GM23338 (cell line): ENCODE data around the gene UCHL1. TPM values are rescaled to one million over a fixed set of nuclear protein-coding genes. Genes with fewer than 3 reads are reported as not detected.

Experiments
- ATAC-seq: fragments of 200-7000 bp; cut with Tn5 transposase; 3 replicates; pipeline ENCODE4 v1.9.1; 2020
- DNase-seq: peaks from one replicate; pipeline ENCODE4 v3.0.0-alpha.2; 2015; ENCODE audit warnings: low spot score
- H2AFZ ChIP-seq: fragments of 200-600 bp; sonication (generic); 2 replicates; pipeline ENCODE4 v1.8.0; 2016; ENCODE audit warnings: antibody characterized with exemption, mild to moderate bottlenecking, moderate library complexity
- H3F3A ChIP-seq: fragments of 200-600 bp; sonication (generic); replicated peaks from 2 replicates; pipeline ENCODE4 v1.8.0; 2017; ENCODE audit warnings: antibody characterized with exemption, mixed run types, low read depth
- H3K27ac ChIP-seq: fragments of 200-600 bp; sonication (generic); 2 replicates; pipeline ENCODE4 v1.6.1; 2016; ENCODE audit warnings: low read depth
- H3K27me3 ChIP-seq: fragments of 200-600 bp; sonication (generic); 2 replicates; pipeline ENCODE4 v1.8.0; 2016; ENCODE audit warnings: mild to moderate bottlenecking, mixed run types, moderate library complexity; ENCODE audit not compliant: insufficient read depth
- H3K36me3 ChIP-seq: fragments of 200-600 bp; sonication (generic); 2 replicates; pipeline ENCODE4 v1.8.0; 2016; ENCODE audit warnings: mild to moderate bottlenecking; ENCODE audit not compliant: insufficient read depth
- H3K4me1 ChIP-seq: fragments of 200-600 bp; sonication (generic); 2 replicates; pipeline ENCODE4 v1.8.0; 2016; ENCODE audit warnings: mild to moderate bottlenecking, moderate library complexity; ENCODE audit not compliant: insufficient read depth
- H3K4me2 ChIP-seq: fragments of 200-600 bp; sonication (generic); 2 replicates; pipeline ENCODE4 v1.7.1; 2017; ENCODE audit warnings: mixed run types
- H3K4me3 ChIP-seq: fragments of 200-600 bp; sonication (generic); 2 replicates; pipeline ENCODE4 v1.6.1; 2016; ENCODE audit warnings: mixed run types
- H3K79me2 ChIP-seq: fragments of 200-600 bp; sonication (generic); replicated peaks from 2 replicates; pipeline ENCODE4 v1.8.0; 2017; ENCODE audit warnings: mild to moderate bottlenecking; ENCODE audit not compliant: insufficient read depth
- H3K9me2 ChIP-seq: fragments of 200-600 bp; sonication (generic); 2 replicates; pipeline ENCODE4 v1.8.0; 2017; ENCODE audit not compliant: insufficient read depth
- H4K20me1 ChIP-seq: fragments of 200-600 bp; sonication (generic); replicated peaks from 2 replicates; pipeline ENCODE4 v1.8.0; 2017; ENCODE audit warnings: mild to moderate bottlenecking; ENCODE audit not compliant: insufficient read depth
- H3K27ac Mint-ChIP-seq: 2 replicates; pipeline ENCODE4 v1.8.0; 2020; ENCODE audit warnings: inconsistent platforms, mild to moderate bottlenecking, moderate library complexity, mixed read lengths
- H3K27me3 Mint-ChIP-seq: 3 replicates; pipeline ENCODE4 v1.8.0; 2022; ENCODE audit warnings: low read depth, mild to moderate bottlenecking, moderate library complexity, mixed read lengths, inconsistent platforms; ENCODE audit not compliant: insufficient read depth, poor library complexity
- H3K36me3 Mint-ChIP-seq: 3 replicates; pipeline ENCODE4 v1.8.0; 2021; ENCODE audit warnings: low read depth, mild to moderate bottlenecking, inconsistent platforms, moderate library complexity, mixed read lengths
- H3K4me1 Mint-ChIP-seq: 3 replicates; pipeline ENCODE4 v1.8.0; 2020; ENCODE audit warnings: mild to moderate bottlenecking, inconsistent platforms, mixed read lengths
- H3K4me3 Mint-ChIP-seq: 3 replicates; pipeline ENCODE4 v1.8.0; 2021; ENCODE audit warnings: moderate library complexity, mild to moderate bottlenecking, inconsistent platforms, mixed read lengths
- H3K9me3 Mint-ChIP-seq: 3 replicates; pipeline ENCODE4 v1.8.0; 2020; ENCODE audit warnings: moderate library complexity, mild to moderate bottlenecking, inconsistent platforms, mixed read lengths
- CTCF ChIP-seq, 2 experiments: fragments of 200-600 bp in 1 of 2; sonication (generic) in 1 of 2; conservative IDR thresholded peaks; 2 replicates each; pipeline versions ENCODE4 v1.5.1 to v1.6.1; 2016 to 2017; ENCODE audit warnings: antibody characterized with exemption in 2 of 2, low read depth in 2 of 2, mild to moderate bottlenecking in 2 of 2, moderate library complexity in 1 of 2
- EZH2 ChIP-seq: fragments of 200-600 bp; sonication (generic); IDR thresholded peaks from one replicate; pipeline ENCODE4 v1.8.0; 2017; ENCODE audit warnings: antibody characterized with exemption, mild to moderate bottlenecking, low read depth; ENCODE audit not compliant: unreplicated experiment
- EZH2phosphoT487 ChIP-seq: fragments of 200-600 bp; sonication (generic); IDR thresholded peaks from one replicate; pipeline ENCODE4 v1.8.1; 2018; ENCODE audit warnings: antibody characterized with exemption; ENCODE audit not compliant: unreplicated experiment
- JUNB ChIP-seq: IDR thresholded peaks from one replicate; pipeline ENCODE4 v1.6.1; 2016; ENCODE audit warnings: antibody characterized with exemption; ENCODE audit not compliant: unreplicated experiment
- NANOG ChIP-seq: IDR thresholded peaks from 2 replicates; pipeline ENCODE4 v1.6.1; 2016; ENCODE audit warnings: antibody characterized with exemption, borderline replicate concordance
- POLR2AphosphoS5 ChIP-seq: IDR thresholded peaks from 2 replicates; pipeline ENCODE4 v1.6.1; 2016; ENCODE audit warnings: antibody characterized with exemption, low read depth
- REST ChIP-seq: IDR thresholded peaks from one replicate; pipeline ENCODE4 v1.6.1; 2018; ENCODE audit warnings: antibody characterized with exemption; ENCODE audit not compliant: unreplicated experiment
- STAT1 ChIP-seq: IDR thresholded peaks from one replicate; pipeline ENCODE4 v1.6.1; 2016; ENCODE audit warnings: antibody characterized with exemption; ENCODE audit not compliant: unreplicated experiment
- ZNF331 ChIP-seq: fragments of 250-450 bp; sonication (Bioruptor Pico); IDR thresholded peaks from 2 replicates; pipeline ENCODE4 v1.5.0; 2020; ENCODE audit warnings: low read depth, mild to moderate bottlenecking, moderate library complexity
- ZNF462 ChIP-seq: fragments of 250-450 bp; sonication (Bioruptor Pico); IDR thresholded peaks from 2 replicates; pipeline ENCODE4 v1.5.0; 2020; ENCODE audit warnings: mild to moderate bottlenecking, moderate library complexity
- polyA plus RNA-seq: library from polyadenylated mRNA; unstranded; fragments of >200 nt; fragmentation: Nextera tagmentation; extraction: Ambion mirVana; gene quantifications from 2 replicates; pipeline ENCODE4 v1.2.1, GENCODE V29; 2016
- total RNA-seq: library from RNA; depleted of rRNA; stranded (reverse); fragments of >200 nt; shearing (Covaris generic); gene quantifications from 2 replicates; pipeline ENCODE4 v1.2.3, GENCODE V29; 2014

Gene UCHL1
- total and polyA plus RNA-seq, 2 experiments from 2014 or later: 998 to 1,758 TPM

GRCh38 chr4:41212616-41213203, 44.0 kb upstream of the UCHL1 start:
- H3K79me2 ChIP-seq: peaks cover 60% of the 10 kb centered on the region
- H3K27me3 ChIP-seq: peaks cover 13% of the 10 kb centered on the region; the same call in 1 of the 2 replicates
- H3K4me1 ChIP-seq: peaks cover 44% of the 10 kb centered on the region
- H3K27ac ChIP-seq: no peak overlapping the region
- peak overlapping the region; percentile 89 for H3K4me3 ChIP-seq
- H3K9me2 ChIP-seq: no peaks in the 10 kb centered on the region
- Mint-ChIP-seq H3K9me3 (no peaks in the 10 kb centered on the region), H3K36me3 (no peaks in the 10 kb centered on the region), H3K27ac (no peak overlapping the region), H3K4me3 (peak overlapping the region; percentile 88), H3K4me1 (peaks cover 46% of the 10 kb centered on the region), H3K27me3 (peaks cover 27% of the 10 kb centered on the region)
- DNase-seq: peak; percentile 57
- H3F3A ChIP-seq: peaks cover 15% of the 10 kb centered on the region; the same call in 1 of the 2 replicates
- no peaks in the 10 kb centered on the region for H3K36me3 ChIP-seq
- H3K4me2 ChIP-seq: peak overlapping the region; percentile 87
- peaks cover 22% of the 10 kb centered on the region for H4K20me1 ChIP-seq
- no peak overlapping the region for H2AFZ ChIP-seq
- ATAC-seq: no peak
- TF ChIP-seq STAT1 (no peak), CTCF (conservative IDR thresholded peaks at IDR 0.05; ENCODE audit: low read depth in 2 of 2) (peak; percentile 63 to 90)

GRCh38 chr4:41213625-41214135, 43.0 kb upstream of the UCHL1 start:
- H3K27me3 Mint-ChIP-seq: peaks cover 27% of the 10 kb centered on the region
- ATAC-seq: peak; percentile 18
- peaks cover 47% of the 10 kb centered on the region for H3K4me1 Mint-ChIP-seq
- peaks cover 50% of the 10 kb centered on the region for H3K79me2 ChIP-seq
- no peaks in the 10 kb centered on the region for H3K36me3 ChIP-seq
- no peaks in the 10 kb centered on the region for H3K36me3 Mint-ChIP-seq
- peaks cover 15% of the 10 kb centered on the region; the same call in 1 of the 2 replicates for H3F3A ChIP-seq
- no peak overlapping the region for H3K27ac Mint-ChIP-seq
- H3K9me3 Mint-ChIP-seq: no peaks in the 10 kb centered on the region
- peaks cover 18% of the 10 kb centered on the region for H4K20me1 ChIP-seq
- no peak for DNase-seq
- no peaks in the 10 kb centered on the region for H3K9me2 ChIP-seq
- peak overlapping the region; percentile 14; the same call in 1 of the 2 replicates for H2AFZ ChIP-seq
- peaks cover 37% of the 10 kb centered on the region for H3K4me1 ChIP-seq
- no peak overlapping the region for H3K27ac ChIP-seq
- peak overlapping the region; percentile 88 for H3K4me3 Mint-ChIP-seq
- peak overlapping the region; percentile 89 for H3K4me3 ChIP-seq
- peak overlapping the region; percentile 87 for H3K4me2 ChIP-seq
- peaks cover 13% of the 10 kb centered on the region; the same call in 1 of the 2 replicates for H3K27me3 ChIP-seq
- TF ChIP-seq JUNB: no peak
- TF ChIP-seq ZNF462 (CRISPR knock-in tag): no peak
- TF ChIP-seq NANOG: no peak
- no peak for TF ChIP-seq EZH2
- no peak for TF ChIP-seq POLR2AphosphoS5
- TF ChIP-seq REST: no peak
- no peak for TF ChIP-seq EZH2phosphoT487
- no peak for TF ChIP-seq ZNF331 (CRISPR knock-in tag)
